ENCODE results near the gene EXD1. TPM values are rescaled to one million over a fixed set of nuclear protein-coding genes. Genes with fewer than 3 reads are reported as not detected.

EXD1 gene
- polyA plus RNA-seq, 1 donor (not counting 4 experiments of a cell fraction or from before 2014, with no cell fraction given), result 0.16 TPM

DNA sequence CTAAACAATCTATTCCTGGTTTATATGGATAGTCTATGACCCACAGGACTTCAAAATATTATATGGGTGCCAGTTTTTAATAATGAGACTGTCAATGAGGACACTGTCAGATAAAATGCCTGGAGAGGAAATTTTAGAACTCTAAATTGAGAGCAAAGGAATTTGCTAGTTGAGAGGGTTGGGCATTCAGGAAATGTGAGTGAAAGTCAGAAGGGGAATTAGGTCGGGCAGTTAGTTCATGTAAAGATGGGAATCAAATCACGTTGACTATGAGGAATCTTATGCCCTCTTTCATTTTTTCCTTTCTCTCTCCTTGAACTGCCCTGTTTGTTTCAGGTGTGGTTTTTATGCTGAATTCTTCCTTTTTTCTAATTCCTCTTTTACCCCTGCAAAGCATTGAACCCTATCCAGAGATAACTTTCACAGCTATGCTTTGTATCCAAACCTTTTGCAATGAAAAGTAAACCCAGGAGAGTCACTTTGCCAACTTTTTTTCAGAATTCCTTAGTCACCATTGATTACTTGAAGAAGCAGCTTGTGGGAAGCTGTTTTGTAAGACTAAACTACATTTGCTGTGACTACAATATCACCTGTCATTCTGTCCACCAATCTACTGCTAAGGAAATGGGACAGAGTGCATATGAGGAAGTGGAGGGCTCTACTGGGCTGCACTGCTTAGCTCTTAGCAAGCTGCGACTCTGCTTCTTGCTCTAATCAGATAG lies 28.4 kb upstream of the EXD1 start:
- no peaks in the 10 kb centered on the region for H3K9me3 ChIP-seq (ENCODE audit: control insufficient read depth, low read depth, low read length)
- FAIRE-seq (no peak), DNase-seq (ENCODE audit: low read depth, low spot score) (no peak)
- H3K4me1 ChIP-seq (ENCODE audit: control insufficient read depth, extremely low read depth, insufficient read depth, low read length), result peaks cover 13% of the 10 kb centered on the region
- H4K20me1 ChIP-seq (ENCODE audit: control insufficient read depth, extremely low read depth, insufficient read depth, low read length), result no peaks in the 10 kb centered on the region
- dilution Hi-C loops (cut with MboI; ENCODE audit: extremely low pct_ligation_motif_present, low sequenced_read_pairs), result no loop called here
- TF ChIP-seq, protein P1, sequence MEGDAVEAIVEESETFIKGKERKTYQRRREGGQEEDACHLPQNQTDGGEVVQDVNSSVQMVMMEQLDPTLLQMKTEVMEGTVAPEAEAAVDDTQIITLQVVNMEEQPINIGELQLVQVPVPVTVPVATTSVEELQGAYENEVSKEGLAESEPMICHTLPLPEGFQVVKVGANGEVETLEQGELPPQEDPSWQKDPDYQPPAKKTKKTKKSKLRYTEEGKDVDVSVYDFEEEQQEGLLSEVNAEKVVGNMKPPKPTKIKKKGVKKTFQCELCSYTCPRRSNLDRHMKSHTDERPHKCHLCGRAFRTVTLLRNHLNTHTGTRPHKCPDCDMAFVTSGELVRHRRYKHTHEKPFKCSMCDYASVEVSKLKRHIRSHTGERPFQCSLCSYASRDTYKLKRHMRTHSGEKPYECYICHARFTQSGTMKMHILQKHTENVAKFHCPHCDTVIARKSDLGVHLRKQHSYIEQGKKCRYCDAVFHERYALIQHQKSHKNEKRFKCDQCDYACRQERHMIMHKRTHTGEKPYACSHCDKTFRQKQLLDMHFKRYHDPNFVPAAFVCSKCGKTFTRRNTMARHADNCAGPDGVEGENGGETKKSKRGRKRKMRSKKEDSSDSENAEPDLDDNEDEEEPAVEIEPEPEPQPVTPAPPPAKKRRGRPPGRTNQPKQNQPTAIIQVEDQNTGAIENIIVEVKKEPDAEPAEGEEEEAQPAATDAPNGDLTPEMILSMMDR (optimal IDR thresholded peaks at IDR 0.05 in 1 of 3, IDR thresholded peaks at IDR 0.05 in 1 of 3, conservative IDR thresholded peaks at IDR 0.05 in 1 of 3; ENCODE audit: extremely low read depth in 1 of 3, insufficient read depth in 2 of 3, low read length in 3 of 3), result no peak
- TF ChIP-seq EZH2 (IDR thresholded peaks at IDR 0.05; ENCODE audit: low read length), result no peak
- H3K79me2 ChIP-seq (ENCODE audit: control insufficient read depth, insufficient read depth, low read length), result no peaks in the 10 kb centered on the region
- H2AFZ ChIP-seq (ENCODE audit: control insufficient read depth, low read length), result no peak overlapping the region
- no peak overlapping the region for H3K4me3 ChIP-seq (ENCODE audit: control insufficient read depth in 2 of 3, extremely low read depth in 1 of 3, insufficient read depth in 2 of 3, low read depth in 1 of 3, low read length in 3 of 3)
- no peak overlapping the region for H3K4me2 ChIP-seq (ENCODE audit: control insufficient read depth, extremely low read depth, insufficient read depth, low read depth, low read length)
- H3K9me1 ChIP-seq (ENCODE audit: control insufficient read depth, extremely low read depth, insufficient read depth, low read length), result no peaks in the 10 kb centered on the region
- peaks cover 16 to 22% of the 10 kb centered on the region in 2 experiments for H3K36me3 ChIP-seq (ENCODE audit: control insufficient read depth in 2 of 2, extremely low read depth in 1 of 2, insufficient read depth in 2 of 2, low read length in 2 of 2)
- no peaks in the 10 kb centered on the region for H3K27me3 ChIP-seq (ENCODE audit: control insufficient read depth, extremely low read depth, insufficient read depth, low read length)
- no peak overlapping the region for H3K9ac ChIP-seq (ENCODE audit: control insufficient read depth, extremely low read depth, insufficient read depth, low read length)
- no peak overlapping the region for H3K27ac ChIP-seq (ENCODE audit: control insufficient read depth, insufficient read depth, low read length)

DNA sequence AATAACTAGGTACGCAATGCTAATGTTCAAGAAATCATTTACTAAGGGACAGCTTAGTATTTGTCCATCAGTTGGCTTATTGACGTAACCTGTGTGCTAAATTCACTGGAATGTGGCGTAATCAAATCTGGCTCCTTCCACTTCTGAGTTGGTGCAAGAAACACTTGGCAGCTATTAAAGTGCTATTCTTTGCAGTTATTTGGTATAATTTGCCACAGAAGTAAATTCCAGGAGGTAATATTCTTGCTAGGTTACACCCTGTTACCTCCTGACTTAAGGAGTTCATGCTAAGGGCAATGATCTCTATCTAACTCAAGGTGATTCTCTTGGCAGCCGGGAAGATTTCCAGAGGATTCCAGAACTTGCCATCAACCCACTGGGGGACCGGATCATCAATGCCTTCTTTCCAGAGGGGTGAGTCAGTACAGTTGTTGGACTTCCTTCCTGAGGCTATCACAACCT lies 26.1 kb upstream of the EXD1 start:
- DNase-seq (ENCODE audit: low read depth, low spot score), result no peak

More for the DNA sequence above, 26.1 kb upstream of the EXD1 start:
- no peak overlapping the region for H3K27ac ChIP-seq (ENCODE audit: control insufficient read depth, insufficient read depth, low read length)
- no peak overlapping the region for H3K4me2 ChIP-seq (ENCODE audit: control insufficient read depth, extremely low read depth, insufficient read depth, low read depth, low read length)
- no peaks in the 10 kb centered on the region for H3K9me1 ChIP-seq (ENCODE audit: control insufficient read depth, extremely low read depth, insufficient read depth, low read length)
- H3K4me3 ChIP-seq (ENCODE audit: control insufficient read depth in 2 of 3, extremely low read depth in 1 of 3, insufficient read depth in 2 of 3, low read depth in 1 of 3, low read length in 3 of 3), result no peak overlapping the region
- no peaks in the 10 kb centered on the region for H3K9me3 ChIP-seq (ENCODE audit: control insufficient read depth, low read depth, low read length)
- no peaks in the 10 kb centered on the region for H4K20me1 ChIP-seq (ENCODE audit: control insufficient read depth, extremely low read depth, insufficient read depth, low read length)
- H3K9ac ChIP-seq (ENCODE audit: control insufficient read depth, extremely low read depth, insufficient read depth, low read length), result no peak overlapping the region
- peaks cover 2% of the 10 kb centered on the region for H3K79me2 ChIP-seq (ENCODE audit: control insufficient read depth, insufficient read depth, low read length)
- dilution Hi-C loops (cut with MboI; ENCODE audit: extremely low pct_ligation_motif_present, low sequenced_read_pairs), result no loop called here
- peak; percentile 49 for FAIRE-seq
- TF ChIP-seq, protein P1 (optimal IDR thresholded peaks at IDR 0.05 in 1 of 3, IDR thresholded peaks at IDR 0.05 in 1 of 3, conservative IDR thresholded peaks at IDR 0.05 in 1 of 3; ENCODE audit: extremely low read depth in 1 of 3, insufficient read depth in 2 of 3, low read length in 3 of 3), result no peak
- TF ChIP-seq EZH2 (IDR thresholded peaks at IDR 0.05; ENCODE audit: low read length), result no peak
- peaks cover 17 to 19% of the 10 kb centered on the region in 2 experiments for H3K36me3 ChIP-seq (ENCODE audit: control insufficient read depth in 2 of 2, extremely low read depth in 1 of 2, insufficient read depth in 2 of 2, low read length in 2 of 2)
- peaks cover 7% of the 10 kb centered on the region for H3K4me1 ChIP-seq (ENCODE audit: control insufficient read depth, extremely low read depth, insufficient read depth, low read length)
- no peak overlapping the region for H2AFZ ChIP-seq (ENCODE audit: control insufficient read depth, low read length)
- no peaks in the 10 kb centered on the region for H3K27me3 ChIP-seq (ENCODE audit: control insufficient read depth, extremely low read depth, insufficient read depth, low read length)

All from keratinocyte (primary cell).